ENCODE results near the gene KCNQ5.

KCNQ5 gene

DNA sequence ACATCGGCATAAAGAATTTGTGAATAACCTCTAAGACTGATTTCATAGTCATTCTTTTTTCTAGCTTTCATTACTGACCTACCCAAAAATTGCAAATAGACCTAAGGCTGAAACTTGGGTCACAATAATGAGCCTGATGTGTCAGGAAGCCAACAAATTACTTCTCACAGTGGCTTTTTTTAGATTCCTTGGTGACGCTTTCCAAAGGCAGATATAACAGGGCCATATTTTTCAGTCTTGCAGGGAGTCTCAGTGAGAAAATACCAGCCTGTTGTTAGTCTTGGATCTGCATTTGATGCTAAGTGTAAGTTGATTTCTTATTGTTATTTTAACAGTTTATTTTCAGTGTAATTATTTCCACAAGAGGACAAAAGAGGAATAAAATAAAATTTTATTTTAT lies 423.7 kb downstream of the KCNQ5 start:
- no peak for TF ChIP-seq CTCF (conservative IDR thresholded peaks at IDR 0.05; ENCODE audit: low read length)
- H3K4me3 ChIP-seq (ENCODE audit: low read length): no peak overlapping the region
- DNase-seq (ENCODE audit: low read depth): no peak

- no peak for TF ChIP-seq CTCF (conservative IDR thresholded peaks at IDR 0.05; ENCODE audit: low read length)
- no peak for DNase-seq (ENCODE audit: low read depth)
- H3K4me3 ChIP-seq (ENCODE audit: low read length): no peak overlapping the region
Observed at GRCh38 chr6:73047801-73048200, 425.9 kb downstream of the KCNQ5 start.

GRCh38 chr6:73049971-73050594 lies 428.2 kb downstream of the KCNQ5 start:
- DNase-seq (ENCODE audit: low read depth): no peak
- no peak overlapping the region for H3K4me3 ChIP-seq (ENCODE audit: low read length)

GRCh38 chr6:73050706-73051105 lies 428.8 kb downstream of the KCNQ5 start:
- TF ChIP-seq CTCF (conservative IDR thresholded peaks at IDR 0.05; ENCODE audit: low read length): no peak

More at GRCh38 chr6:73049971-73050594, 428.2 kb downstream of the KCNQ5 start:
- no peak for TF ChIP-seq CTCF (conservative IDR thresholded peaks at IDR 0.05; ENCODE audit: low read length)

DNA sequence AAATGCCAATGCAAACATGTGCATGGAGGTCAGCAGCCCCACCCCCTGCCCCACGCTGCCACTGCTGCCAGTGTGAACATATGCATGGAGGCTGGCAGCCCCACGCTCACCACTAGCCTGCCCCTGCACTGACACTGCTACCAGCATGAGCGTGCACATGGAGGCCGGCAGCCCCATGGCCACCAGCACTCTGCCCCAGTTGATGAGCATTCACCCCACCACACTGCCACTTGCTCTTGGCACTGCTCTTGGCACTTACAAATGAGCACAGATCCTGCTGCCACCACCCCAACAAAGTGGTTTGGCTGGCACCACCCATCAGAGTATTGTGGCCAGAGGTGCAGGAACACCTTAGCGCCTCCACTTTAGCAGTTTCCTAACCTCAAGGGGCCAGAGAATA lies 429.3 kb downstream of the KCNQ5 start:
- no peak for DNase-seq (ENCODE audit: low read depth)
- H3K4me3 ChIP-seq (ENCODE audit: low read length): no peak overlapping the region
- TF ChIP-seq CTCF (conservative IDR thresholded peaks at IDR 0.05; ENCODE audit: low read length): no peak

More at GRCh38 chr6:73050706-73051105, 428.8 kb downstream of the KCNQ5 start:
- H3K4me3 ChIP-seq (ENCODE audit: low read length): no peak overlapping the region
- DNase-seq (ENCODE audit: low read depth): peak; percentile 77

GRCh38 chr6:73054958-73055357 lies 433.1 kb downstream of the KCNQ5 start:
- TF ChIP-seq CTCF (conservative IDR thresholded peaks at IDR 0.05; ENCODE audit: low read length): no peak
- no peak overlapping the region for H3K4me3 ChIP-seq (ENCODE audit: low read length)
- DNase-seq (ENCODE audit: low read depth): no peak

GRCh38 chr6:73058736-73059135 lies 436.9 kb downstream of the KCNQ5 start:
- DNase-seq (ENCODE audit: low read depth): peak; percentile 66
- H3K4me3 ChIP-seq (ENCODE audit: low read length): no peak overlapping the region
- TF ChIP-seq CTCF (conservative IDR thresholded peaks at IDR 0.05; ENCODE audit: low read length): no peak
